Nephron progenitor cell (in vitro differentiated cells): ENCODE results near the gene FKBP8.
A peak's percentile ranks its signal among the peaks of the same experiment; 100 is the strongest.

Experiments used
- DNase-seq: peaks from one replicate; pipeline ENCODE4 v3.0.0; 2021
- H3K27ac Mint-ChIP-seq: 2 replicates; pipeline ENCODE4 v1.8.0; 2021; ENCODE audit warnings: mild to moderate bottlenecking, moderate library complexity, mixed read lengths
- H3K27me3 Mint-ChIP-seq: 2 replicates; pipeline ENCODE4 v1.8.0; 2021; ENCODE audit warnings: mild to moderate bottlenecking, low read depth, mixed read lengths; ENCODE audit not compliant: poor library complexity
- H3K36me3 Mint-ChIP-seq: 2 replicates; pipeline ENCODE4 v1.8.0; 2021; ENCODE audit warnings: low read depth, mixed read lengths
- H3K4me1 Mint-ChIP-seq: 2 replicates; pipeline ENCODE4 v1.8.0; 2021; ENCODE audit warnings: mixed read lengths
- H3K4me3 Mint-ChIP-seq: 2 replicates; pipeline ENCODE4 v1.8.0; 2021; ENCODE audit warnings: mild to moderate bottlenecking, moderate library complexity, mixed read lengths
- H3K9me3 Mint-ChIP-seq: 2 replicates; pipeline ENCODE4 v1.8.0; 2021; ENCODE audit warnings: mild to moderate bottlenecking, moderate library complexity, mixed read lengths
- CTCF ChIP-seq: fragments of 200-600 bp; sonication (generic); IDR thresholded peaks from 2 replicates; pipeline ENCODE4 v1.5.0; 2021; ENCODE audit warnings: antibody characterized with exemption

FKBP8 gene

DNA sequence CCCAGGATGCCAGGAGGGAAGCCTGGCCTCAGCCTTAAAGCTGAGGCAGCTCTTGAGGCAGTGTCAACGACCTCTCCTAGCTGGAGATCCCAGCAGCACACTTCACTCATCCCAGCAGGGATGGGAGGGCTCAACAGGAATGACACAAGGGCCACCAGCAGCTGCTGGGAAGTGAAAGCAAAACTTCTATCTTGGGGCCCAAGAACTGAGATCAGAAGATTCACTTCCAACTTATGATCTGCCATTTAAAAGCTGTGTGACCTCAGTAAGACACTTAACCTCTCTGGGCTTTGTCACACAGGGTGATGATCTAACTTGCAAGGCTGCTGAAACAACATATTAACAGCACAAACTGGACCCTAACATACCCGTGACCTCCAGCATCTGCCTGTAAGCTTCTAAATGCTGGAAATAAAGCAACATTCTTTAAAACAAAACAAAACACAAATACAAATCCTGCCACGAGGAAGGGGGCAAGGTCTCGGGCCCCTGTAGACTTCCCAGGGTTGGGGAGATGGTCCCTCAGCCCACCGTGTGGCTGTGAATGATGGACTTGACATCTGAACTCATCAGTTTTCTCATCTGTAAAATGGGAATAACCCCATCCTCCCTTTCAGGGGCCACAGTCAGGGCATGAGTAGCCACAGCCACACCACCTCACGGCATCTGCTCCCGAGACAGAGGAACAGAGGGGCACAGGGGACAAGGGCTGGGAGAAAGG, 44.2 kb downstream of the FKBP8 start:
- H3K4me1 Mint-ChIP-seq, result peaks cover 60% of the 10 kb centered on the region

DNA sequence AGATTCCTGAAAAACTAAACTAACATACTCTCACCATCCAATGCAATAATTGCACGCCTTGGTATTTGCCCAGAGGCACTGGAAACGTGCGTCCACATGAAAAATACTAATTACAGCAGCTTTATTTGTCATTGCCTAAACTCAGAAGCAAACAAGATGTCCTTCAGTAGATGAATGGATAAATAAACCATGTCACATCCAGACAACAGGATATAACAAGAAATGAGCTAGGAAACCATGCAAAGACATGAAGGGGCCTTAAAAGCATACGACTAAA, 46.5 kb downstream of the FKBP8 start:
- Mint-ChIP-seq H3K36me3 (no peaks in the 10 kb centered on the region), H3K4me1 (peaks cover 50% of the 10 kb centered on the region), H3K27ac (no peak overlapping the region), H3K27me3 (no peaks in the 10 kb centered on the region), H3K9me3 (no peaks in the 10 kb centered on the region), H3K4me3 (no peak overlapping the region)
- no peak for TF ChIP-seq CTCF
- DNase-seq, result no peak

More for the DNA sequence above, 44.2 kb downstream of the FKBP8 start:
- Mint-ChIP-seq H3K36me3 (no peaks in the 10 kb centered on the region), H3K9me3 (no peaks in the 10 kb centered on the region), H3K4me3 (no peak overlapping the region), H3K27ac (no peak overlapping the region), H3K27me3 (no peaks in the 10 kb centered on the region)
- DNase-seq, result no peak
- no peak for TF ChIP-seq CTCF

- Mint-ChIP-seq H3K4me1 (peaks cover 48% of the 10 kb centered on the region), H3K27me3 (no peaks in the 10 kb centered on the region), H3K36me3 (no peaks in the 10 kb centered on the region), H3K27ac (no peak overlapping the region), H3K9me3 (no peaks in the 10 kb centered on the region), H3K4me3 (no peak overlapping the region)
- TF ChIP-seq CTCF, result no peak
- DNase-seq, result no peak
Measured at GRCh38 chr19:18496167-18496979, 47.0 kb downstream of the FKBP8 start.

- Mint-ChIP-seq H3K27me3 (no peaks in the 10 kb centered on the region), H3K27ac (no peak overlapping the region)
Measured at GRCh38 chr19:18495204-18495911, 48.0 kb downstream of the FKBP8 start.

DNA sequence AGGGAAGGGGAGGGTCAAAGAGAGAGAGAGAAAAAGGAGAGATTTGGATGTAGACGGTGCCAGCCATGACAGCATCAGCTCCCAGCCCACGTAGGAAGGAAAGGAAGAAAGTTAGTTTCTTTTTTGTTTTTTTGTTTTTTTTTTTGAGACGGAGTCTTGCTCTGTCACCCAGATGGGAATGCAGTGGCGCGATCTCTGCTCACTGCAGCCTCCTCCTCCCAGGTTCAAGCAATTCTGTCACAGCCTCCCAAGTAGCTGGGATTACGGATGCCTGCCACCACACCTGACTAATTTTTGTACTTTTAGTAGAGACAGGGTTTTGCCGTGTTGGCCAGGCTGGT, 49.1 kb downstream of the FKBP8 start:
- Mint-ChIP-seq H3K27me3 (no peaks in the 10 kb centered on the region), H3K9me3 (no peaks in the 10 kb centered on the region), H3K4me1 (peaks cover 49% of the 10 kb centered on the region), H3K27ac (no peak overlapping the region), H3K36me3 (no peaks in the 10 kb centered on the region), H3K4me3 (no peak overlapping the region)
- no peak for DNase-seq
- TF ChIP-seq CTCF, result no peak

More at GRCh38 chr19:18495204-18495911, 48.0 kb downstream of the FKBP8 start:
- no peak overlapping the region for H3K4me3 Mint-ChIP-seq
- H3K9me3 Mint-ChIP-seq, result no peaks in the 10 kb centered on the region
- peak; percentile 42 for DNase-seq
- TF ChIP-seq CTCF, result no peak
- peaks cover 41% of the 10 kb centered on the region for H3K4me1 Mint-ChIP-seq
- no peaks in the 10 kb centered on the region for H3K36me3 Mint-ChIP-seq
